Measurements from ENCODE around the gene SRBD1.

- TF ChIP-seq EZH2 (IDR thresholded peaks at IDR 0.05; ENCODE audit: borderline replicate concordance, low read depth, low read length, severe bottlenecking), result no peak
- TF ChIP-seq, protein P1, sequence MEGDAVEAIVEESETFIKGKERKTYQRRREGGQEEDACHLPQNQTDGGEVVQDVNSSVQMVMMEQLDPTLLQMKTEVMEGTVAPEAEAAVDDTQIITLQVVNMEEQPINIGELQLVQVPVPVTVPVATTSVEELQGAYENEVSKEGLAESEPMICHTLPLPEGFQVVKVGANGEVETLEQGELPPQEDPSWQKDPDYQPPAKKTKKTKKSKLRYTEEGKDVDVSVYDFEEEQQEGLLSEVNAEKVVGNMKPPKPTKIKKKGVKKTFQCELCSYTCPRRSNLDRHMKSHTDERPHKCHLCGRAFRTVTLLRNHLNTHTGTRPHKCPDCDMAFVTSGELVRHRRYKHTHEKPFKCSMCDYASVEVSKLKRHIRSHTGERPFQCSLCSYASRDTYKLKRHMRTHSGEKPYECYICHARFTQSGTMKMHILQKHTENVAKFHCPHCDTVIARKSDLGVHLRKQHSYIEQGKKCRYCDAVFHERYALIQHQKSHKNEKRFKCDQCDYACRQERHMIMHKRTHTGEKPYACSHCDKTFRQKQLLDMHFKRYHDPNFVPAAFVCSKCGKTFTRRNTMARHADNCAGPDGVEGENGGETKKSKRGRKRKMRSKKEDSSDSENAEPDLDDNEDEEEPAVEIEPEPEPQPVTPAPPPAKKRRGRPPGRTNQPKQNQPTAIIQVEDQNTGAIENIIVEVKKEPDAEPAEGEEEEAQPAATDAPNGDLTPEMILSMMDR (IDR thresholded peaks at IDR 0.05; ENCODE audit: borderline replicate concordance, extremely low read depth, low read length, poor library complexity, severe bottlenecking), result no peak
These were observed 3.9 kb upstream of the SRBD1 start for GRCh38 chr2:45614871-45615415.
